ENCODE data around the gene GMPR2. TPM values are rescaled to one million over a fixed set of nuclear protein-coding genes. Genes with fewer than 3 reads are reported as not detected.

GMPR2 gene
- total RNA-seq, 1 donor = 87.7 TPM

GRCh38 chr14:24247422-24247821, 14.7 kb downstream of the GMPR2 start:
- TF ChIP-seq CTCF (IDR thresholded peaks at IDR 0.05; ENCODE audit: insufficient read depth, low read depth, low read length) = no peak
- H3K4me3 ChIP-seq (ENCODE audit: low read depth, low read length) = no peak overlapping the region
- DNase-seq (ENCODE audit: low read depth) = no peak

- no peak for TF ChIP-seq CTCF (IDR thresholded peaks at IDR 0.05; ENCODE audit: insufficient read depth, low read depth, low read length)
- DNase-seq (ENCODE audit: low read depth) = no peak
- no peak overlapping the region for H3K4me3 ChIP-seq (ENCODE audit: low read depth, low read length)
Observed at GRCh38 chr14:24249230-24250021, 16.7 kb downstream of the GMPR2 start.

- H3K4me3 ChIP-seq (ENCODE audit: low read depth, low read length) = no peak overlapping the region
- TF ChIP-seq CTCF (IDR thresholded peaks at IDR 0.05; ENCODE audit: insufficient read depth, low read depth, low read length) = no peak
- DNase-seq (ENCODE audit: low read depth) = no peak
Observed at GRCh38 chr14:24250354-24250753, 17.6 kb downstream of the GMPR2 start.

GRCh38 chr14:24251880-24252288, 19.2 kb downstream of the GMPR2 start:
- H3K4me3 ChIP-seq (ENCODE audit: low read depth, low read length) = no peak overlapping the region
- no peak for TF ChIP-seq CTCF (IDR thresholded peaks at IDR 0.05; ENCODE audit: insufficient read depth, low read depth, low read length)
- no peak for DNase-seq (ENCODE audit: low read depth)

- no peak for TF ChIP-seq CTCF (IDR thresholded peaks at IDR 0.05; ENCODE audit: insufficient read depth, low read depth, low read length)
- no peak for DNase-seq (ENCODE audit: low read depth)
- H3K4me3 ChIP-seq (ENCODE audit: low read depth, low read length) = no peak overlapping the region
Observed at GRCh38 chr14:24252289-24253124, 19.8 kb downstream of the GMPR2 start.

- DNase-seq (ENCODE audit: low read depth) = no peak
- TF ChIP-seq CTCF (IDR thresholded peaks at IDR 0.05; ENCODE audit: insufficient read depth, low read depth, low read length) = no peak
- H3K4me3 ChIP-seq (ENCODE audit: low read depth, low read length) = no peak overlapping the region
Observed at GRCh38 chr14:24253936-24254335, 21.2 kb downstream of the GMPR2 start.

Data from fibroblast of villous mesenchyme (primary cell).